Measurements from ENCODE around the gene KRI1. TPM values are rescaled to one million over a fixed set of nuclear protein-coding genes. Genes with fewer than 3 reads are reported as not detected.

The KRI1 gene
- total and polyA plus RNA-seq, 3 experiments from 2014 or later: 45.7 to 64.5 (median 61.6) TPM

GRCh38 chr19:10505583-10506229, 60.1 kb downstream of the KRI1 start:
- peak; percentile 69 to 86 (median 72) for DNase-seq
- Histone ChIP-seq H3K27me3 (ENCODE audit: insufficient read depth, low read length, poor library complexity, severe bottlenecking) (no peaks in the 10 kb centered on the region), H3K4me3 (ENCODE audit: low read length) (no peak overlapping the region), H3K9me3 (ENCODE audit: low read length) (no peaks in the 10 kb centered on the region), H3K27ac (ENCODE audit: low read depth, low read length) (no peak overlapping the region), H3K4me1 (ENCODE audit: insufficient read depth, low read length) (peaks cover 32% of the 10 kb centered on the region), H3K36me3 (ENCODE audit: insufficient read depth, low read length) (no peaks in the 10 kb centered on the region)
- ChIA-PET CTCF (interaction anchor here (0.6 to 1.5 kb wide), 10 partner anchors 13 to 102 kb away, joined by 3 to 7 read pairs (median 4); partner anchors contain the start of genes CDC37, CDKN2D and KRI1), POLR2A (interaction anchor here (1.0 kb wide), 1 partner anchor 147 kb away, joined by 3 read pairs; no protein-coding TSS in a partner anchor)
- H3K27me3 Mint-ChIP-seq: no peaks in the 10 kb centered on the region
- no peaks in the 10 kb centered on the region for H3K9me3 Mint-ChIP-seq
- H3K4me1 Mint-ChIP-seq: peaks cover 29 to 44% (median 35%) of the 10 kb centered on the region in 3 donors
- peak overlapping the region in 6 of 7 donors; percentile 39 to 78 (median 75) for H3K4me3 Mint-ChIP-seq
- H3K27ac Mint-ChIP-seq: peak overlapping the region in 7 of 8 donors; percentile 45 to 87 (median 75)
- H3K36me3 Mint-ChIP-seq: peaks cover 0 to 5% (median 0%) of the 10 kb centered on the region in 3 donors

Other genes with a start within 250 kb of the KRI1 start
- 10 to 100 TPM; 29.6 to 30.0 TPM for gene FDX2, start 250.0 kb downstream of the KRI1 start, total RNA-seq
- 16.1 TPM for gene FDX2, start 250.0 kb downstream of the KRI1 start, polyA plus RNA-seq
- 10 to 100 TPM; 91.5 to 98.5 TPM for gene RAVER1, start 232.5 kb downstream of the KRI1 start, total RNA-seq
- 24.1 TPM for gene RAVER1, start 232.5 kb downstream of the KRI1 start, polyA plus RNA-seq
- gene ICAM3, start 226.4 kb downstream of the KRI1 start, total RNA-seq: 10 to 100 TPM; 83.0 to 89.1 TPM
- gene ICAM3, start 226.4 kb downstream of the KRI1 start, polyA plus RNA-seq: 244 TPM
- 100 to 1,000 TPM; 210 to 212 TPM for gene TYK2, start 185.4 kb downstream of the KRI1 start, total RNA-seq
- 74.4 TPM for gene TYK2, start 185.4 kb downstream of the KRI1 start, polyA plus RNA-seq
- 100 to 1,000 TPM; 273 to 277 TPM for gene CDC37, start 162.5 kb downstream of the KRI1 start, total RNA-seq
- 100 TPM for gene CDC37, start 162.5 kb downstream of the KRI1 start, polyA plus RNA-seq
- 10 to 100 TPM; 21.6 to 22.2 TPM for gene PDE4A, start 145.5 kb downstream of the KRI1 start, total RNA-seq
- 7.5 TPM for gene PDE4A, start 145.5 kb downstream of the KRI1 start, polyA plus RNA-seq
- gene KEAP1, start 62.7 kb downstream of the KRI1 start, total RNA-seq: 100 to 1,000 TPM; 101 to 107 TPM
- gene KEAP1, start 62.7 kb downstream of the KRI1 start, polyA plus RNA-seq: 58.3 TPM
- 1 to 10 TPM; 1.5 to 1.8 TPM for gene S1PR5, start 48.6 kb downstream of the KRI1 start, total RNA-seq
- 90.3 TPM for gene S1PR5, start 48.6 kb downstream of the KRI1 start, polyA plus RNA-seq
- gene ATG4D, start 22.1 kb downstream of the KRI1 start, total RNA-seq: 10 to 100 TPM; 44.4 to 45.1 TPM
- gene ATG4D, start 22.1 kb downstream of the KRI1 start, polyA plus RNA-seq: 28.9 TPM
- 10 to 100 TPM; 22.2 to 23.1 TPM for gene CDKN2D, start 3.0 kb upstream of the KRI1 start, total RNA-seq
- 176 TPM for gene CDKN2D, start 3.0 kb upstream of the KRI1 start, polyA plus RNA-seq
- not detected for gene AP1M2, start 21.3 kb upstream of the KRI1 start, total RNA-seq
- not detected for gene AP1M2, start 21.3 kb upstream of the KRI1 start, polyA plus RNA-seq
- 10 to 100 TPM; 70.5 to 88.2 TPM for gene SLC44A2, start 59.5 kb upstream of the KRI1 start, total RNA-seq
- 285 TPM for gene SLC44A2, start 59.5 kb upstream of the KRI1 start, polyA plus RNA-seq
- 100 to 1,000 TPM; 471 to 475 TPM for gene ILF3, start 88.3 kb upstream of the KRI1 start, total RNA-seq
- gene ILF3, start 88.3 kb upstream of the KRI1 start, polyA plus RNA-seq: 100.0 TPM
- gene QTRT1, start 135.4 kb upstream of the KRI1 start, total RNA-seq: 10 to 100 TPM; 76.1 to 80.1 TPM
- gene QTRT1, start 135.4 kb upstream of the KRI1 start, polyA plus RNA-seq: 32.2 TPM
- 100 to 1,000 TPM; 154 to 165 TPM for gene DNM2, start 152.1 kb upstream of the KRI1 start, total RNA-seq
- 105 TPM for gene DNM2, start 152.1 kb upstream of the KRI1 start, polyA plus RNA-seq